Measurements from ENCODE around the gene COL23A1. TPM values are rescaled to one million over a fixed set of nuclear protein-coding genes. Genes with fewer than 3 reads are reported as not detected.

COL23A1 gene
- polyA plus RNA-seq, 2 donors = 0.59 to 0.75 TPM

DNA sequence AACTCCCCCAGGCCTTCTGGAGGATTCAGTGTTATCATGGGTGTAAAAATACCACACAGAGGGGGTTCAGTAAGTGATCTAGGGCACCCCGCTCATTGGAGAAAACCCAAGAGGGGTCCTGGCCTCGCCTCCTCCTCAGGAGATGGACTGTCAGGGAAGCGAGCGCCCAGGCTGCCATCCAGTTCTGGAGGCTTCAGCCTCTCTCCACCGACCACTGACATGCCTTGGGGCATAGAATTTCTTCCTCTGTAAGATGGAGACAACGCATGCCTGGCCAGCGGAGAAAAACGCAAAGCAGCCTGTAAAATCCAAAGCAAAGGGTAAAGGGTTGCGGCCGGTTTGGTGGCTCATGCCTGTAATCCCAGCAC, 165.4 kb downstream of the COL23A1 start:
- H3K27ac ChIP-seq (ENCODE audit: low read depth in 2 of 2, low read length in 1 of 2) = no peak overlapping the region
- H3K4me3 ChIP-seq (ENCODE audit: low read depth in 1 of 2, low read length in 2 of 2) = no peak overlapping the region
- peaks cover 0 to 4% of the 10 kb centered on the region in 2 donors for H3K4me1 ChIP-seq (ENCODE audit: control insufficient read depth in 2 of 2, insufficient read depth in 2 of 2, low read length in 1 of 2)
- H3K9me3 ChIP-seq (ENCODE audit: control insufficient read depth in 2 of 2, insufficient read depth in 1 of 2, low read depth in 1 of 2, low read length in 1 of 2) = no peaks in the 10 kb centered on the region
- H3K36me3 ChIP-seq (ENCODE audit: control insufficient read depth in 2 of 2, insufficient read depth in 2 of 2, low read length in 1 of 2) = no peaks in the 10 kb centered on the region
- no peaks in the 10 kb centered on the region for H3K27me3 ChIP-seq (ENCODE audit: control insufficient read depth in 1 of 2, insufficient read depth in 2 of 2, low read length in 2 of 2)
- WGBS, 2 donors = 92 to 94% methylated on average over 10 of the region's 10 CpGs

DNA sequence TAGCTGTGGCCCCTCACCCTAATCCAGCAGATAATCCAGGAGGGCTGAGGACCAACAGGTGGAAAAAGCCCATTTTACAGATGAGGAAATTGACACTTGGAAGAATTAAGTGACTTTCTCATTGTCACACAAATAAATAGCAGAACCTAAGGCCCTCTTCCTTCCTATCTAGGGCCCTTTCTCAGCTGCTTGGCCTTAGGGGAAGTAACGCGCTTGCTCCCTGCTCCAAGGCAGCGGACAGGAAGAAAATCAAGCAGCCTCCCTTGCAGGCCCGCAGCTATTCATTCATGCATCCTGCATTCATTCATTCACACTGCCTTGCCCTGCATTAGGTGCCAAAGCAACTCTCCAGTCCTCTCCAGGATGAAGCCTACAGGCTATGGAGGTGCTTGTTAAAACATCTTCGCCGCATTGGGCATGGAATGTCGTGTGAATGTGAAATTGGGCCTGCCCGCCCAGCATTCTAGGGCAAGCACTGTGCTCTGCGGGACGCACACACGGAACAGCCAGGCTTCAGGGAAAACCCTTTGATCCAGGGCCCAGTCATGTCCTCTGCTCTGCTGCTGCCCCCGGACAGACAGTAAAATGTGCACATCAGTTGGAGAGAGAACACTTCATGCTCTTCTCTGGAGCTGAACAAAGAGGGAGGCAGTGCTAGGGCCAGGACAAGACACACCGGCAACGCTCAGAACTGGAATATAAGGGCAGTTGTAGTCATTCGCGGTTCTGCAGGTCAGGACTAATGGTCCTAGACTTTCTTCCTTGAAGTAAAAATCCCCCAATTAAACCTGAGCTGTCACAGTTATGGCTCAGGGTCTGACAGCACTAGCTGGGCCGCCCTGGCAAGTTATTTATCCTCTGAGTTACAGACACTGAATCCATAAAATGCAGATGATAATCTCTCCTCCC, 166.0 kb downstream of the COL23A1 start:
- 89 to 90% methylated on average over 17 of the region's 17 CpGs for WGBS, 2 donors

DNA sequence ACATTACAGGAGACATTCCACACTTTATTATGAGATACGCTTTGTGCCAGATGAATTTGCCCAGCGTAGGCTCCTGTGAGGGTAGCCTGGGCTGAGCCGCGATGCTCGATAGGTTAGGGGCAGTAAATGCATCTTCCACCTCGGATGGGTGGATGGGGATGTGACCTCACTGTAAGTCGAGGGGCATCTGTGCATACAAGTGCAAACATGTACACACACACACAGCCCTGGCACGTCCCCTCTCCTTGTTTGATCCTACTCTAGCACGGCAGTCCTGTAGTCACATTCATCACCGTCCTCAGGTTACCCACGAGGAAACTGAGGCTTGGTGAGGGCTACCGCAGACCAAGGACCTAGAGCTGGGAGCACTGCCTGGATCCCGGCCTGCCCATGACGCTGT, 166.8 kb downstream of the COL23A1 start:
- H3K4me1 ChIP-seq (ENCODE audit: control insufficient read depth in 2 of 2, insufficient read depth in 2 of 2, low read length in 1 of 2) = no peaks in the 10 kb centered on the region
- 87% methylated on average over 14 of the region's 14 CpGs for WGBS, 2 donors
- no peaks in the 10 kb centered on the region for H3K27me3 ChIP-seq (ENCODE audit: control insufficient read depth in 1 of 2, insufficient read depth in 2 of 2, low read length in 2 of 2)
- H3K4me3 ChIP-seq (ENCODE audit: low read depth in 1 of 2, low read length in 2 of 2) = no peak overlapping the region
- H3K36me3 ChIP-seq (ENCODE audit: control insufficient read depth in 2 of 2, insufficient read depth in 2 of 2, low read length in 1 of 2) = no peaks in the 10 kb centered on the region
- no peaks in the 10 kb centered on the region for H3K9me3 ChIP-seq (ENCODE audit: control insufficient read depth in 2 of 2, insufficient read depth in 1 of 2, low read depth in 1 of 2, low read length in 1 of 2)
- no peak overlapping the region for H3K27ac ChIP-seq (ENCODE audit: low read depth in 2 of 2, low read length in 1 of 2)

More for the DNA sequence above, 166.0 kb downstream of the COL23A1 start:
- Histone ChIP-seq H3K9me3 (ENCODE audit: control insufficient read depth in 2 of 2, insufficient read depth in 1 of 2, low read depth in 1 of 2, low read length in 1 of 2) (no peaks in the 10 kb centered on the region), H3K4me1 (ENCODE audit: control insufficient read depth in 2 of 2, insufficient read depth in 2 of 2, low read length in 1 of 2) (peaks cover 0 to 4% of the 10 kb centered on the region in 2 donors), H3K4me3 (ENCODE audit: low read depth in 1 of 2, low read length in 2 of 2) (no peak overlapping the region), H3K27me3 (ENCODE audit: control insufficient read depth in 1 of 2, insufficient read depth in 2 of 2, low read length in 2 of 2) (no peaks in the 10 kb centered on the region), H3K36me3 (ENCODE audit: control insufficient read depth in 2 of 2, insufficient read depth in 2 of 2, low read length in 1 of 2) (no peaks in the 10 kb centered on the region), H3K27ac (ENCODE audit: low read depth in 2 of 2, low read length in 1 of 2) (no peak overlapping the region)

DNA sequence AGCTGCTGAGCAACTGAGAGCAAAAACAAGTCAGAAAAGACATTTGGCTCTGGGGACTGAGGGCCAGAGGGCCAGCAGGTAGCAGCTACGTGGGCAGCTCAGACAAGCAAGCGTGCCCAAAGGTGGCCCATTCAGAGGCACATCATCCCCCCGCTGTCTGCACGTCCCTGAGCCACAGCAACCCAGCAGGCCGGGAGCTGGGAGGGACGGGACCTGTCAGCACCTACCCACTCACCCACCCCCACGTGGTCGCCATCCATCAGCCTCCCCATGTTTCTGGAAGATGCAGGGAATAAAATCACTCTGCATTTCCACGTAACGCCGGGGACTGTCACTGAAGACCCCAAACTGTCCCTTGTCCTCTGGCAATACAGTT, 167.8 kb downstream of the COL23A1 start:
- Histone ChIP-seq H3K27ac (ENCODE audit: low read depth in 2 of 2, low read length in 1 of 2) (no peak overlapping the region), H3K27me3 (ENCODE audit: control insufficient read depth in 1 of 2, insufficient read depth in 2 of 2, low read length in 2 of 2) (no peaks in the 10 kb centered on the region), H3K9me3 (ENCODE audit: control insufficient read depth in 2 of 2, insufficient read depth in 1 of 2, low read depth in 1 of 2, low read length in 1 of 2) (no peaks in the 10 kb centered on the region), H3K4me1 (ENCODE audit: control insufficient read depth in 2 of 2, insufficient read depth in 2 of 2, low read length in 1 of 2) (no peaks in the 10 kb centered on the region), H3K36me3 (ENCODE audit: control insufficient read depth in 2 of 2, insufficient read depth in 2 of 2, low read length in 1 of 2) (no peaks in the 10 kb centered on the region), H3K4me3 (ENCODE audit: low read depth in 1 of 2, low read length in 2 of 2) (no peak overlapping the region)
- WGBS, 2 donors = 85 to 89% methylated on average over 11 of the region's 11 CpGs

DNA sequence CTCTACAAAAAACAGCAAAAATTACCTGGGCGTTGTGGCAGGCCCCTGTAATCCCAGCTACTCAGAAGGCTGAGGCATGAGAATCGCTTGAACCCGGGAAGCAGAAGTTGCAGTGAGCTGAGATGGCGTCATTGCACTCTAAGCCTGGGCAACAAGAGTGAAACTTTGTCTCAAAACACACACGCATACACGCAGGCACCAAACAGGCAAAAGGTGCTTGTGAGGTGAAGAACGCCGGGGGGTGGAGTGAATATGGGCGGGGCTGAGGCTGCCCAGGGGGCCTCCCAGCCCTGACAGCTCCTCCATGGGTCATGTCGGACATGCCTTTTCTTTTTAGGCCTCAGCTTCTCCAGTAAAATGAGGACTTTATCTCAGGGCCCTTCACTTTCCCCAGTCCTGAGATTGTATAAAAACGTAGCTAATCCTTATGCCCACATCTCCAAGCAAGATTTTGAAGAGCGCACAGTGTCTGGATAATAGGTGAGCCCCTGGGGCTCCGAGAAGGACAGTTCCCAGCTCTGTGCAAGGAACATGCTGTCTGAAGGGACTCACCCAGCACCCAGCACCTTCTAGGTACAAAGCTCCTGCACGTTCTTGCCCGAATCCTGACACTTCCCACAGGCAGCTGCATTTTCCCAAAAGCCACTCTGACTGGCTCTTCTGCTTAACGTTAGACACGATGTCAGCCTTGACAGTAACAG, 168.3 kb downstream of the COL23A1 start:
- no peak overlapping the region for H3K27ac ChIP-seq (ENCODE audit: low read depth in 2 of 2, low read length in 1 of 2)
- WGBS, 2 donors = 73 to 77% methylated on average over 17 of the region's 17 CpGs
- no peaks in the 10 kb centered on the region for H3K36me3 ChIP-seq (ENCODE audit: control insufficient read depth in 2 of 2, insufficient read depth in 2 of 2, low read length in 1 of 2)

DNA sequence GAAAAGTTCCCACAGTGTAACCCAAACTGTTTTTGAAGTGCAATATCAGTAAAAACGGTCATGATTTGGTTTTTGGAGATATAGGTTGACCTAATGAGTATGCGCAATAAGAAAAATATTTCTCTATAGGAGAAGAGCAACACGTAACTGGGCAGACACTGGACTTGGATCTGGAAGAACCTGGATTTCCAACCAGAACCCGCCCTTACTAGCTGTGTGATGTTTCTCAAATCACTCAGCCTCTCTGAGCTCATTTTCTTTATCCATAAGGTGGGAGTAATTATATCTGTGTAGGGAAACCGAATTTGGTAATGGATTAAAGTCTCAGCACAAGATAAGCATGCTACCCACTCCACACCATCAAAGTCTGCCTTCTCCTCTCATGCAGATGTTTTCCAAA, 169.1 kb downstream of the COL23A1 start:
- no peaks in the 10 kb centered on the region for H3K4me1 ChIP-seq (ENCODE audit: control insufficient read depth in 2 of 2, insufficient read depth in 2 of 2, low read length in 1 of 2)
- H3K9me3 ChIP-seq (ENCODE audit: control insufficient read depth in 2 of 2, insufficient read depth in 1 of 2, low read depth in 1 of 2, low read length in 1 of 2) = no peaks in the 10 kb centered on the region
- H3K27ac ChIP-seq (ENCODE audit: low read depth in 2 of 2, low read length in 1 of 2) = no peak overlapping the region
- H3K27me3 ChIP-seq (ENCODE audit: control insufficient read depth in 1 of 2, insufficient read depth in 2 of 2, low read length in 2 of 2) = no peaks in the 10 kb centered on the region
- H3K4me3 ChIP-seq (ENCODE audit: low read depth in 1 of 2, low read length in 2 of 2) = no peak overlapping the region
- H3K36me3 ChIP-seq (ENCODE audit: control insufficient read depth in 2 of 2, insufficient read depth in 2 of 2, low read length in 1 of 2) = no peaks in the 10 kb centered on the region
- WGBS, 2 donors = 75 to 76% methylated on average over 5 of the region's 5 CpGs

More for the DNA sequence above, 168.3 kb downstream of the COL23A1 start:
- Histone ChIP-seq H3K9me3 (ENCODE audit: control insufficient read depth in 2 of 2, insufficient read depth in 1 of 2, low read depth in 1 of 2, low read length in 1 of 2) (no peaks in the 10 kb centered on the region), H3K4me3 (ENCODE audit: low read depth in 1 of 2, low read length in 2 of 2) (no peak overlapping the region), H3K4me1 (ENCODE audit: control insufficient read depth in 2 of 2, insufficient read depth in 2 of 2, low read length in 1 of 2) (no peaks in the 10 kb centered on the region), H3K27me3 (ENCODE audit: control insufficient read depth in 1 of 2, insufficient read depth in 2 of 2, low read length in 2 of 2) (no peaks in the 10 kb centered on the region)

DNA sequence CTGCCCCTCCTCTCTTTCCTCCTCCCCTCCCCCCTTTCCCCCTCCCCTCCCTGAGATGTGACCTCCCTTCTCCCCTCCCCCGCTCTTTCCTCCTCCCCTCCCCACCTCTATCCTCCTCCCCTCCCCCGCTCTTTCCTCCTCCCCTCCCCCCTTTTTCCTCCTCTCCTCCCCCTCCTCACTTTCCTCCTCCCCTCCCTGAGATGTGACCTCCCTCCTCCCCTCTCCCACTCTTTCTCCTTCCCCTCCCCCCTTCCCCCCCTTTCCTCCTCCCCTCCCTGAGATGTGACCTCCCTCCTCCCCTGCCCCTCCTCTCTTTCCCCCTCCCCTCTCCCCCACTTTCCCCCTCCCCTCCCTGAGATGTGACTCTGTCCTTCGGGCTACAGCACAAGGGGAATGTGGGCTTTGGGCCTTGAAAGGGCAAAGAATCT, 169.8 kb downstream of the COL23A1 start:
- H3K27ac ChIP-seq (ENCODE audit: low read depth in 2 of 2, low read length in 1 of 2) = no peak overlapping the region
- no peaks in the 10 kb centered on the region for H3K9me3 ChIP-seq (ENCODE audit: control insufficient read depth in 2 of 2, insufficient read depth in 1 of 2, low read depth in 1 of 2, low read length in 1 of 2)
- H3K27me3 ChIP-seq (ENCODE audit: control insufficient read depth in 1 of 2, insufficient read depth in 2 of 2, low read length in 2 of 2) = no peaks in the 10 kb centered on the region
- no peak overlapping the region for H3K4me3 ChIP-seq (ENCODE audit: low read depth in 1 of 2, low read length in 2 of 2)
- 60 to 71% methylated on average over 1 to 2 of the region's 3 CpGs for WGBS, 2 donors
- H3K4me1 ChIP-seq (ENCODE audit: control insufficient read depth in 2 of 2, insufficient read depth in 2 of 2, low read length in 1 of 2) = no peaks in the 10 kb centered on the region
- H3K36me3 ChIP-seq (ENCODE audit: control insufficient read depth in 2 of 2, insufficient read depth in 2 of 2, low read length in 1 of 2) = no peaks in the 10 kb centered on the region

DNA sequence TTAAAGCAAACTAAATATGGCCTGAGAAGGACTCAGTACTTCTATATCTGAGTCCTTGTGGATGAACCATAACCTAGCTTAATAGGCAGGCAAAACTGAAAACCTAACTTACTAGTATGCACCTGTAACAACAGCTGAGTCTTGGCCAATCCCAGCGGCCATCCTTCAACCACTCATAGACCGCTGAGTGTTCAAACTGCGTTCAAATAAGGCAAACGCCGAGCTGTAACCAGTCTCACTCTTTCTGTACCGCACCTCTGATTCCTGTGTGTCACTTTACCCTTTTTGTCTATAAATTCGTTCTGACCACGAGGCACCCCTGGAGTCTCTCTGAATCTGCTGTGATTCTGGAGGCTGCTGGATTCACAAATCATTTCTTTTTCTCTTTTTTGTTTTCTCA, 170.5 kb downstream of the COL23A1 start:
- H3K27me3 ChIP-seq (ENCODE audit: control insufficient read depth in 1 of 2, insufficient read depth in 2 of 2, low read length in 2 of 2) = no peaks in the 10 kb centered on the region
- no peak overlapping the region for H3K4me3 ChIP-seq (ENCODE audit: low read depth in 1 of 2, low read length in 2 of 2)
- no peaks in the 10 kb centered on the region for H3K9me3 ChIP-seq (ENCODE audit: control insufficient read depth in 2 of 2, insufficient read depth in 1 of 2, low read depth in 1 of 2, low read length in 1 of 2)
- H3K36me3 ChIP-seq (ENCODE audit: control insufficient read depth in 2 of 2, insufficient read depth in 2 of 2, low read length in 1 of 2) = no peaks in the 10 kb centered on the region
- no peaks in the 10 kb centered on the region for H3K4me1 ChIP-seq (ENCODE audit: control insufficient read depth in 2 of 2, insufficient read depth in 2 of 2, low read length in 1 of 2)
- WGBS, 2 donors = 68 to 72% methylated on average over 8 of the region's 8 CpGs
- H3K27ac ChIP-seq (ENCODE audit: low read depth in 2 of 2, low read length in 1 of 2) = no peak overlapping the region

DNA sequence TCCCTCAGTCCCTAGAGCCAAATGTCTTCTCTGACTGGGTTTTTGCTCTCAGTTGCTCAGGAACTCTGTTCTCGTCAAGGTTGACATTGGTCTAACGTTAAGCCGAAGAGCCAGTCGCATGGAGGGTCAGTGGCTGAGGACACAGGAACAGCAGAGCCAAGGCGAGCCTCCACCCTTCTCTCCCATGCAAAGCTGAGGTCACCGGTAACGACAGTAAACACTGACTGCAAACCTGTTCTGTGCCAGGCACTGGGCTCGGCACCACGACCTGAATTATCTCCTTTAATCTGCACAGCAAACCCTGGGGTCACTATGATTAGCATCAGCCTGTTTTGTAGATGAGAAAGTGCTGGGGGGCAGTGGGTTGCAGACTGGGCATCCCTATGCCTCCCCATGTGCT, 171.0 kb downstream of the COL23A1 start:
- Histone ChIP-seq H3K4me1 (ENCODE audit: control insufficient read depth in 2 of 2, insufficient read depth in 2 of 2, low read length in 1 of 2) (no peaks in the 10 kb centered on the region), H3K27me3 (ENCODE audit: control insufficient read depth in 1 of 2, insufficient read depth in 2 of 2, low read length in 2 of 2) (no peaks in the 10 kb centered on the region), H3K9me3 (ENCODE audit: control insufficient read depth in 2 of 2, insufficient read depth in 1 of 2, low read depth in 1 of 2, low read length in 1 of 2) (no peaks in the 10 kb centered on the region), H3K36me3 (ENCODE audit: control insufficient read depth in 2 of 2, insufficient read depth in 2 of 2, low read length in 1 of 2) (no peaks in the 10 kb centered on the region), H3K27ac (ENCODE audit: low read depth in 2 of 2, low read length in 1 of 2) (no peak overlapping the region), H3K4me3 (ENCODE audit: low read depth in 1 of 2, low read length in 2 of 2) (no peak overlapping the region)
- 76 to 86% methylated on average over 9 of the region's 9 CpGs for WGBS, 2 donors
